ENCODE data around the gene UBE2J2.
A peak's percentile ranks its signal among the peaks of the same experiment; 100 is the strongest.

UBE2J2 gene

DNA sequence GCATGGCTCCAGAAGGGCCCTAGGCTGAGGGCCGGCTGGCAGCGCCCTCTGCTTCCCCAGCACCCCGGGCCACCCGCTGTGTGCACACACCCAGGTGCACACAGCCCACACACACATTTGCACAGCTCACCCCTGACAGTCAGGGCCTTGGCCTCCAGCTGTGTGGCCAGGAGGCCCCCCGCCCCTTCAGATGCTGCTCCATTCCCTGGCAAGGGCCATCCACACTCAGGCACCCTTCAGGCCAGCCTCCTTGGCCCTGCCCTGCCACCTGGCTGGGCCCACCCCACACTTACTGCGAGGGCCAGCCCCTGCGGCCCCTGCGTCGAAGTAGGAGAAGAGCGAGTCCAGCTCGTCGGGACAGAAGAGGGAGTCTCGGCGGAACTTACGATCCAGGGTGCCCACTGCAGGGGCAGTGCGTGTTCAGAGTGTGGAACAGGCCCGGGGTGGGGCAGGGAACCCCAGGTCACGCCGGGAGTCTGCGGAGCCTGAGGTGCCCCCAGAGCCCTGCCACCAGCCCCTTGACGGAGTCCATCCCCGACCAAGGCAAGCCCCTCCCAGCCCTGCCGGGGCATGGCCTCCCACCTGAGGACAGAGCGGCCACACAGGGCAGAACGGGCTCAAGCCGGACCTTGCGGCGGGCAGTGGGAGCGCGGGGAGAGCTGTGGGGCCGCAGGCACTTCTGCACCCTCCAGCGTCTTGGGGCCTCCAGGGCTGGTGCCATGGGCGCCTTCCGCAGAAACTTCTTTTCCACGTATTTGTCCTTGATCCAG lies 21.7 kb upstream of the UBE2J2 start:
- no peak for DNase-seq (ENCODE audit: low read depth)

DNA sequence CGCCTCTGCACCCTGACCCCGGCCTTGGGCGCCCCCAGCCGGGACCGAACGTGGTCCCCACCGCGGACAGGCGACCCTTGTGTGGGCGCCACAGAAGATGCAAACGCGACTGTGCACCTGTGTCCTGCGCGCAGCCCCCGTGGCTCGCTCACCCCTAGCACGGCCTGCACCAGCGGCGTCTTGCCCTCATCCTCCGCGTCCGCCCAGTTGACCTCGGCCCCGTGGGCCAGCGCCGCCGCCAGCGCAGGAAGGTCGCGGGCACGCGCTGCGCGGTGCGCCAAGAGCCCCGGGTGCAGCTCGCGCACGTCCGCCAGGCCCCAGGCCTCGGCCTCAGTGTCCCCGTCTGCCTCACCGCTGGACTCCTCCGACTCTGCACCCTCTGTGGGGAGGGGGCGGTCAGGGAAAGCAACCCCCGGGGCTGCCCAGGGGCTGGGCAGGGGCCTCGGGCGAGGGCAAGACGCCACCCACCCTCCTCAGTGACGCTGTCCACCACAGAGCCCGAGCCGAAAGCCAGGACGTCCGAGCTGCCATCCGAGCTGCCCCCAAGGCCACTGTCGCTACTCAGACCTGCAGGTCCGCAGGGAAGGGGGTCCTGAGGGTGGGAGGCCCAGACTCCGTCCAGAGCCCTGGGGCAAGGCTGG lies 20.7 kb upstream of the UBE2J2 start:
- no peak for DNase-seq (ENCODE audit: low read depth)

DNA sequence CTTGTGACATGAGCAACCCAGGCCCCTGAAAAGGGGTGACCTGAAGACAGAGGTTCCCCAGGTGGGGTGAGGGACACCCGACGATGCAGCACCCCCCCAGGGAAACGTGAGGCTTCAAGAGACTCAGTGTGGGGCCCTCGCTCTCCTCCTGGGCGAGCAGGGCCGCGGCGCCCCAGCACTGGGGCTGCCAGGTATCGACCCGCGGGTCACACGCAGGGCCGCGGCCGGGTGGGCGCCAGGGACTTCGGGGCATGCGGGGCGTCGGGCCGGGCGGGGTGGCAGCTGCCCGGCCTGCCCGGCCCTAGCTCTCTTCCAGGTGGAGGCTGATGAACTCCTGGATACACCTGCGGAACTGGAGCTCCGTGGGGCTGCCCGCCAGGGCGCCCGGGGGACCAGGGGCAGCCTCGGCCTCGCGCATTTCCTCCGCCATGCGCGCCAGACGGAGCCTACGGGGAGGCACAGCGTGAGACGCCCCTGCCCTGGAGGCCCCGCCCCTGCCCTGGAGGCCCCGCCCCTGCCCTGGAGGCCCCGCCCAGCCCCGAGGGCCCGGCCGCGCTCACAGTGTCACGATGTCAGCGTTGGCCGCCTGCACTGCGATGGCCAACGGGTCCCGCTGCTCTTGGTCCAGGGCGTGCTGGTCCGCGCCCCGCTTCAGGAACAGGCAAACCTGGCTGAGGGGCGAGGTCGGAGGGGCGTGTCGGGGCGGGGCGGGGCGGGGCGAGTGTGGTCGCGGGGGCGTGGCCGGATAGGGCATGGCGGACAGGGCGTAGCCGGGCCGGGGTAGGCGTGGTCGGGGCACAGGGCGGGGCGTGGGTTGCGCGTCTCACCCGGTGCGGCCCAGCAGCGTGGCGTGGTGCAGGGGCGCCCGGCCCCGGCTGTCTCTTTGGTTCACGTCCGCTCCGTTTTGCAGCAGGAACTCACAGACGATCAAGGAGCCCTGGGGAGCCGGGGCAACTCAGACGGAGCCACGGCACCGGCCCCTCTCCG lies 19.9 kb upstream of the UBE2J2 start:
- DNase-seq (ENCODE audit: low read depth) = no peak

DNA sequence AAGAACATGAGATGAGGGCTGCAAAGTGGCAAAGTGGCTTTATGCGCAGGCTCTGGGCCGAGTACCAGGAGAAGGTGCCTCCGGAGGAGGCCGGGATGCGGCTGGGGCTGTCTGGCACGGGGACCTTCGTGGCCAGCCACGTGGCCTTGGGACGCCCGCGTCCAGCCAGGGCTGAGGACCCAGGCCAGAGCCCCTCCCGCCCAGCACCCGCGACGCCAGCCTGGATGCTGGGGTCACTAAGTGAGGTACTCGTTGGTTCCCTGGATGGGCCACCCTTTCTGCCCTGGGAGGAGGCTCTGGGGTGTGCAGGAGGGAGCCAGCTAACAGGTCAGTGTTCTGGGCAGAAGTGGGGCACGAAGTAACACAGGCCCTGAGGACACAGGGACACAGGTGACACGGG lies 19.2 kb upstream of the UBE2J2 start:
- no peak for DNase-seq (ENCODE audit: low read depth)

DNA sequence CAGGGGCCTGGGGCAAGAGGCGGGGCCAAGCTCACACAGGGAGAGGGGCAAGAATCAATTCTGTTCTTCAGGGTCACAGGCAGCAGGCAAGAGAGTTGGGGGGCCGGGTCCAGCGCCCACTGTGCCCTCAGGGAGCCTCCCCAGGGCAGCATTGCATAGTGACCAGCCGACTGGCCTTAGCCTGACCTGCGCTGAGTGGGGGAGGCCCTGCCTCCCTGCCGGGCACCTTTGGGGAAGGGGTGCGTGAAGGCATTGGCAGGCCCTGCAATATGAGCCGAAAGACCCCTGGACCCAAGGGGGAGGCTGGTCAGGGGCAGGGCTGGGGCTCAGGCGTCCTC lies 18.8 kb upstream of the UBE2J2 start:
- DNase-seq (ENCODE audit: low read depth) = no peak

DNA sequence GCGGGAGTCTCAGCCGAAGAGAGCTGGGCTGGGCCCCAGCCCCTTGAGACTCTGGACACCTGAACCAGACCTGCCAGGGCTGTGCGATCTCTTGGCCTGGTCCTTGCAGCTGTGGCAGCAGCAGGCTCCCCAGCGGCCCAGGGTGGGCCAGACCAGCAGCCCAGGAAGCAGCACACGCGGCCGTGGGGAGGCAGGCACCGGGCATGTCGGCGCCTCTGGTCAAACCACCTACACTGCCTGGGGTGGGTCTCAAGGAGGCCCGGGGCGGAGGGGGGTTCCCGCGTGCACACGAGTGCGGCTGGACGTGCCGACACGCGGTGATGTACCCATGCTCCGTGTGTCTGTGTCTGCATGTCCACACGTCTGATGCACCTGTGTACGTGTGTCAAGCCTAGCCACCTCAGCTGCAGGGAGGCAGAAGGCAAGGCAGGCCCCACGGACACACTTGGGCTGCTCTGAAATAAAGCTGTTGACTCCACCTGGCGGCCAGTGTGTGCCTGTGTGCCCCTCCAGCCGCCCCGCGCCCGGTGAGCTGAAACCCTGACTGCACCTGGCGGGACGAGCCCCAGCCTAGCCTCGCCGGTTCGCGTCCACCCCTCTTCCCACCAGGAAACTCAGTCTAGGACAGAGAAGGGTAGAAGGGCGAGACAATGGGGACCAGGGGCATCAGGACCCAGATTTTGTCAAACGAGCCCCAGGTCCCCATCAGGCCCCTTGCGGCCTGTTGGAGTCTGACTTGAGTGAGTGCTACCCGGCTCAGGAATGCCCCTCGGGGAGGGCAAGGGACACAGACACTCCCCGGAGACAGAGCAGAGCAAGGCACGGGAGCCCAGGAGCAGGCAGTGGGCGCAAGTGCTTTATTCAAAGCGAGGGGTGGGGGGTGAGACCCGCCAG lies 18.1 kb upstream of the UBE2J2 start:
- peak; percentile 55 for DNase-seq (ENCODE audit: low read depth)

DNA sequence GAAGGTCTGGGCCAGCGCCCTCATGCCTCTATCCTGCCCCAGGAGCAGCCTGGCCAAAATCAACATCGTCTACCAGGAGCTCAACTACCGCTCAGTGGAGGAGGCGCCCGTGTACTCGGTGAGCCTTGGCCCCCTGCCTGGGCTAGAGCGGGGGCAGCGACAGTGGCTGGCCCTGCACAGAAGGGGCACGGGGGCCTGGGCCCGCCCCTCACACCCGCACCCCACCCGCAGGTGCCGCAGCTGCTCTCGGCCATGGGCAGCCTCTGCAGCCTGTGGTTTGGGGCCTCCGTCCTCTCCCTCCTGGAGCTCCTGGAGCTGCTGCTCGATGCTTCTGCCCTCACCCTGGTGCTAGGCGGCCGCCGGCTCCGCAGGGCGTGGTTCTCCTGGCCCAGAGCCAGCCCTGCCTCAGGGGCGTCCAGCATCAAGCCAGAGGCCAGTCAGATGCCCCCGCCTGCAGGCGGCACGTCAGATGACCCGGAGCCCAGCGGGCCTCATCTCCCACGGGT lies 17.4 kb upstream of the UBE2J2 start:
- no peak for DNase-seq (ENCODE audit: low read depth)

DNA sequence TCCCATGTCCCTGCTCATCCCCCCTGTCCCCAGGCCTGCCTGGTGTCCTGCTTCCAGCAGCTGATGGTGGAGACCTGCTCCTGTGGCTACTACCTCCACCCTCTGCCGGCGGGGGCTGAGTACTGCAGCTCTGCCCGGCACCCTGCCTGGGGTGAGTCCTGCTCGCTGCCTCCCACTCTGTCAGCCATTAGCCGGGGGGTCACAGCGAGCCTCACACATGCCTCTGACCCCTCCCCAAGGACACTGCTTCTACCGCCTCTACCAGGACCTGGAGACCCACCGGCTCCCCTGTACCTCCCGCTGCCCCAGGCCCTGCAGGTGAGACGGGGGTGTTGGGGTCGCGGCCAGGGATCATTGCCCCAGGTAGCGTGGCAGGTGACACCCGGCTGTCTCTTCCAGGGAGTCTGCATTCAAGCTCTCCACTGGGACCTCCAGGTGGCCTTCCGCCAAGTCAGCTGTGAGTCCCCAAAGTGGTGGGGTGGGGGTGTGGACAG lies 16.6 kb upstream of the UBE2J2 start:
- DNase-seq (ENCODE audit: low read depth) = peak; percentile 36

DNA sequence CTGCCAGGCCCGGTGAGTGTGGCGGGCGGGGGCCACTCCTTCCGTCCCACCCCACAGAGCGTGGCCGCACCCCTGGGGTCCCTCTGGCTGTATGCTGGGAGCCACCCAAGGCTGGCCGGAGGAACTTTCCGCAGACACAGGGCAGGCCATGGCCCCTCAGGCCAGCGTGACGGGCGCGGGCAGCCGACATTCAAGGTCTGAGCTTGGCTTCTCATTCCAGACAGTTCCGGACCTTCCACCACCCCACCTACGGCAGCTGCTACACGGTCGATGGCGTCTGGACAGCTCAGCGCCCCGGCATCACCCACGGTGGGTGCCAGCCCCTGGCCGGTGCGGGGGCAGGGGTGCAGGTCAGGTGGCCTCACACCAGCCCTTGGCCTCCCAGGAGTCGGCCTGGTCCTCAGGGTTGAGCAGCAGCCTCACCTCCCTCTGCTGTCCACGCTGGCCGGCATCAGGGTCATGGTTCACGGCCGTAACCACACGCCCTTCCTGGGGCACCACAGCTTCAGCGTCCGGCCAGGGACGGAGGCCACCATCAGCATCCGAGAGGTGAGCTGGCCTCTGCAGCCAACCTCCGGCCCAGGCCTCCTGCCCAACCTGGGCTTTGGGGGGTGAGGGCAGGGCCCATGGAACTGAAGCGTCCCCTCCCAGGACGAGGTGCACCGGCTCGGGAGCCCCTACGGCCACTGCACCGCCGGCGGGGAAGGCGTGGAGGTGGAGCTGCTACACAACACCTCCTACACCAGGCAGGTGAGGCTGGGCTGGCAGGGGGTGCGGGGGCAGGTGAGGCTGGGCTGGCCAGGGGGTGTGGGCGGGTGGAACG lies 13.8 kb upstream of the UBE2J2 start:
- no peak for DNase-seq (ENCODE audit: low read depth)

DNA sequence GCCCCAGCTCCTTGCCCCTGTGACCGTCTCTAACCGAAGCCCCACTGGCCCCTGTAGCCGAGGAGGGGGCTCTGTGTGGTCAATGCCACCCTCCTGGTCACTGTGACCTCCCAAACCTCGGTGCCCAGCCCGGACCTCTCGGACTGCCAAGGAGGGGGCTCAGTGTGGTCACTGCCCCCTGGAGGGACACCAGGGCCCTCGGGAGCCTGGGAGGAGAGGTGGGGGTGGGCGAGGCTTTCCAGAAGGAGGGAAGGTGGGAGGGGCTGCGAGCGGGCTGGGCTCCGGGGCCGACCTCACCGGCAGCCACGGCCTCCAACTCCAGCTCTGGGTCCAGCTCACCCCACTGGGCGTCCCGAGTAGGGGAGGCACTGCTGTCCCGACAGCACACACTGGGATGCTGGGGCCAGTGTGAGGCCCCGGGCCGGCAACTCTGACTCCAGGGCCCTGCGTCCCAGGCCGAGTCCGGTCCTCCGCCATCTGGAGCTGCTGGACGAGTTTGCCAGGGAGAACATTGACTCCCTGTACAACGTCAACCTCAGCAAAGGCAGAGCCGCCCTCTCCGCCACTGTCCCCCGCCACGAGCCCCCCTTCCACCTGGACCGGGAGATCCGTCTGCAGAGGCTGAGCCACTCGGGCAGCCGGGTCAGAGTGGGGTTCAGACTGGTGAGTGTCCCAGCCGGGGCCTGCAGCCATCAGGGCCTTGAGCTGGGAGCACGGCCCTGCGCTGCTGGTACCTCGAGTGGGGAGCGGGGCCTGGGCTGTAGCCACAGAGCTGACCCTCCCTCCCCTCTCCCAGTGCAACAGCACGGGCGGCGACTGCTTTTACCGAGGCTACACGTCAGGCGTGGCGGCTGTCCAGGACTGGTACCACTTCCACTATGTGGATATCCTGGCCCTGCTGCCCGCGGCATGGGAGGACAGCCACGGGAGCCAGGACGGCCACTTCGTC lies 12.9 kb upstream of the UBE2J2 start:
- DNase-seq (ENCODE audit: low read depth) = no peak

DNA sequence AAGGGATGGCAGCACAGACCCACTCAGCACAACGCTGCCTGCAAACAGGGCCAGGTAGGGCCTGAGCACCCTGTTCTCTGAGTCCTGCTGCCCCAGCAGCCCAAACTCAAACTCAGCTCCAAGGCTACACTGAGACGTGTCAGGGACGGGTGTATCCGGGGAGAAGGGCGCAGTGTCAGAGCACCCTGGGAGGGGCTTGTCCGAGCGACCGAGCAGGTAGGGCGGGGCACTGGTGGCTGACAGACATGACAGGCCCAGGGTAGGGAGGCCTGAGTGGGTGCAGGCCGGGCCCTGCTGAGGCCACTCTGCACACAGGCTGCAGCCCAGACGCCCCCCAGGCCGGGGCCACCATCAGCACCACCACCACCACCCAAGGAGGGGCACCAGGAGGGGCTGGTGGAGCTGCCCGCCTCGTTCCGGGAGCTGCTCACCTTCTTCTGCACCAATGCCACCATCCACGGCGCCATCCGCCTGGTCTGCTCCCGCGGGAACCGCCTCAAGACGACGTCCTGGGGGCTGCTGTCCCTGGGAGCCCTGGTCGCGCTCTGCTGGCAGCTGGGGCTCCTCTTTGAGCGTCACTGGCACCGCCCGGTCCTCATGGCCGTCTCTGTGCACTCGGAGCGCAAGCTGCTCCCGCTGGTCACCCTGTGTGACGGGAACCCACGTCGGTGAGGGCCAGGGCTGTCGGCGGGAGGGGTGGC lies 12.1 kb upstream of the UBE2J2 start:
- no peak for DNase-seq (ENCODE audit: low read depth)

DNA sequence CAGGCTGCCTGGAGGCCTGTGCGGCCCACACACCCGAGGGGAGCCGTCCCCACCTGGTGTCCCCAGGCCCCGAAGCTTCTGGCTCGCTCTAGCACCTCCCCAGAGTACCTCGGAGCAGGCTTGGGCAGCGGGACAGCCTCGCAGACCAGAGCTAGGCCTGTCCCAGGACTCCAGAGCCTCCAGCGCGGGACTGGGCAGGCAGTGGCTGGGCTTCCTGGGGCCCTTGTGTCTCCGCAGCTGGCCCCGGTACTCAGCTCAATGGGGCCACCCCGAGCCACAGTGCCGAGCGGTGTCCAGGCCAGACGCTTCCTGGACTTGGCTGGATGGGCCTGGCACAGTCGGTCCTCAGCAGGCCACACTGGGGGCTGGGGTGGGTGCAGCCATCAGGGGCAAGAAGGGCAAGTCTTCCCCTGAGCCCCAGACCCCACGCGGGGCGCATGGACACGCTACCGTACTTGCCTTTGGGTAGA lies 11.5 kb upstream of the UBE2J2 start:
- DNase-seq (ENCODE audit: low read depth) = no peak

DNA sequence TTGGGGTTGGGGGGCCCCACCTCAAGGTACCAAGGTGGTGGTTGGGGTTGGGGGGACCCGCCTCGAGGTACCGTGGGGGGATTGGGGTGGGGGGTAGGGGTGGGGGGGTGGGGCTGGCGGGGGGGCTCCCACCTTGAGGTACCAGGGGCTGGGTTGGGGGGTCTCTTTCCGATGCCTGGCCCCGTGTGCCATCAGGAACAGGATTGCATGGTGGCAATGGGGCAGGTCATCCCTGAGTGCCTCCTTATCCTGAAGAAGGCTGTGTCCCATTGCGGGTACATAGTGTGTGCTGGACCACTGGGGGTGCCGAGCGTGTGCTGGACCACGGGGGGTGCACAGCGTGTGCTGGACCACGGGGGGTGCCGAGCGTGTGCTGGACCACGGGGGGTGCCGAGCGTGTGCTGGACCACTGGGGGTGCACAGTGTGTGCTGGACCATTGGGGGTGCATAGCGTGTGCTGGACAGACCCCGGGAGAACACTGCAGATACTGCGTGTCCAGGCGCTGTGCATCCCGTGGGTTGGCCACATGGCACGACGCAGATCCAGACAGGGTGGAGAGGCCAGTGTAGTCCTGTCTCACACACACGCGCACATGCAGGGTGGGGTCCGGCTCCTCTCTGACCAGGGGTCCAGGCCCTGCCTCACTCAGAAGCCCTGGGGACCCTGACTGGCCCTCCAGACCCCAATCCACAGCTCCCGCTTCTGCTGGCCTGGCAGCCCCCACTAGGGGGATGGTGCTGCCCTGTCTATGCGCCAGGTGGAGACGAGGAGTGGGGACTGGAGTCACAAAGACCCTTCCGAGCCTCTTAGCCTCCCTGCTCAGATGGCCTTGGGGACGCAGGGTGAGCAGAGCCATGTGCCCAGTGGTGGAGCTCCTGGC lies 10.8 kb upstream of the UBE2J2 start:
- no peak for DNase-seq (ENCODE audit: low read depth)

DNA sequence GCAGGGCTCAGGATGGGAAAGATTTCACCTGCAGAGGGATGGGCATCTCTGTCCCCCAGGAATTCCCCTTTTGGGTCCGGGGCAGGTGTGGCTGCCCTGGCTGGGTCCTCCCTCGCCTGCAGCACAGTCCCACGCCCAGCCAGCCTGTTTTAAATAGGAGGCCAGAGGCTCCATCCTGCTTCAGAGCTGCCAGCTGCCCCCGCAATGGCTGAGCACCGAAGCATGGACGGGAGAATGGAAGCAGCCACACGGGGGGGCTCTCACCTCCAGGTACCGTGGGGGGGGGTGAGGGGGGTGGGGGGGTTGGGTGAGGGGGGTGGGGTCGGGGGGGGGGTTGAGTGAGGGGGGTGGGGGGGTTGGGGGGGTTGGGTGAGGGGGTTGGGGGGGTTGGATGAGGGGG lies 10.2 kb upstream of the UBE2J2 start:
- DNase-seq (ENCODE audit: low read depth) = no peak

DNA sequence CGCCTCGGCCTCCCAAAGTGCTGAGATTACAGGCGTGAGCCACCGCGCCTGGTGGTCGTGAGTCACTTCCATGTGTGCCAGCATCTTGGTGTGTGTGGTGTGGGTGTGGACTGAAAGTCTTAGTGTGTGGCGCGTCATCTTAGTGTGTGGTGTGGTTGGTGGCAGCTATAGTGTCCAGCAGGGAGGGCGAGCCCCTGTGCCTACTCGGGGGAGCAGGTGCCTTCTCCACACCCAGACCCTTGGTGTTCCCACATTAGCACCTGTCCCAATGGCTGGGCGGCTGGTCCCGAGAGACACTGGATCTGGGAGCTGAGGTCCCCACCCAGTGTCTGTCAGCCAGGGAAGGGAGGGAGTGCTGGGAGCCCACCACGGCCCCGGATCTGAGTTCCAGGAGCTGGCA lies 9.3 kb upstream of the UBE2J2 start:
- no peak for DNase-seq (ENCODE audit: low read depth)

DNA sequence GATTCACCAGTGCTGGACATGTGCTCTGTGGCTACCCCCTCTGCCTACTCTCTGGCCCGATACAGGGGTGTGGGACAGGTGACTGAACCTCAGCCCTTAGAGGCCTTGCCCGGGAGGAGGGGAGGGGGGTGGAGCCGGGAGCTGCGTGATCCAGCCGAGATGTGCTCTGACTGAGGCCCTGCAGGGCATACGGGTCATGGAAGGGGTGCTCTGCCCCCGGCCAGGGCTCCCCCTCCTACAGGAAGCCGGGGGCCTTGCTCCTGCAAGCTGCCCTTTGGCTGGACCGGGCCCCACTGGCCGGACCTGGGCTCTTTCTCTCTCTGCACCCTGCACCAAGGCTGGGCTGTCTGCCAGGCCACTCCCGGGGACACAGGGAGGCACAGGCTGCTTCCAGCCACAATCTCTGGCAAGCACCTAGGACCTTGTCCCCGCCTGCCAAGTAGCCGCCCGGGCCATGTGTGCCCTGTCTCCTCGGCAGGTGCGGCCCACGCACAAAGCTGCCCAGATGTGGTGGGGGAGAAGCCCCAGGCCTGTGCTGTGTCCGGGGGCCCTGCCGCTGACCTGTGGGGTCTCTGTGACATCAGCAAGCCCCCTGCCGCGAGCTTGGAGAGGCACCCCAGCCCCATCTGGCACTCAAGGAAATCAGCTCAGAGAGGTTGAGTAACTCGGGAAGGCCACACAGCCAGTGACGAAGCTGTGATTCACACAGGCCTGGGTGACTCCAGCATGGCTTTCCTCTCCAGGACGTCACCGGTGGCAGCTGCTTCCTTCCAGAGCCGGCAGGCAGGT lies 8.1 kb upstream of the UBE2J2 start:
- DNase-seq (ENCODE audit: low read depth) = no peak
